Chondrocyte (in vitro differentiated cells): Measurements from ENCODE around the gene IL6R. TPM values are rescaled to one million over a fixed set of nuclear protein-coding genes. Genes with fewer than 3 reads are reported as not detected.

Experiments used
- DNase-seq: peaks from one replicate; pipeline ENCODE4 v3.0.0; 2021; ENCODE audit warnings: mixed read lengths, low spot score
- H3K27ac Mint-ChIP-seq: one replicate; pipeline ENCODE4 v1.8.0; 2021; ENCODE audit warnings: mild to moderate bottlenecking, moderate library complexity, mixed read lengths; ENCODE audit not compliant: unreplicated experiment
- H3K27me3 Mint-ChIP-seq: 2 replicates; pipeline ENCODE4 v1.8.0; 2021; ENCODE audit warnings: low read depth, mixed read lengths
- H3K36me3 Mint-ChIP-seq: 2 replicates; pipeline ENCODE4 v1.8.0; 2021; ENCODE audit warnings: low read depth, mixed read lengths
- H3K4me1 Mint-ChIP-seq: 2 replicates; pipeline ENCODE4 v1.8.0; 2021; ENCODE audit warnings: low read depth, mild to moderate bottlenecking, mixed read lengths
- H3K4me3 Mint-ChIP-seq: one replicate; pipeline ENCODE4 v1.8.0; 2021; ENCODE audit warnings: mild to moderate bottlenecking, moderate library complexity, mixed read lengths; ENCODE audit not compliant: unreplicated experiment
- H3K9me3 Mint-ChIP-seq: 2 replicates; pipeline ENCODE4 v1.8.0; 2021; ENCODE audit warnings: low read depth, mixed read lengths
- CTCF ChIP-seq: fragments of 200-600 bp; sonication (generic); IDR thresholded peaks from 2 replicates; pipeline ENCODE4 v1.5.0; 2021; ENCODE audit warnings: antibody characterized with exemption, mild to moderate bottlenecking, moderate library complexity
- total RNA-seq: library from RNA; stranded (reverse); gene quantifications from 3 replicates; pipeline ENCODE4 v1.2.1, GENCODE V29; 2021

IL6R gene
- total RNA-seq, 1 donor from 2014 or later, result 1.3 TPM

- Mint-ChIP-seq H3K36me3 (no peaks in the 10 kb centered on the region), H3K9me3 (no peaks in the 10 kb centered on the region)
- no peak for TF ChIP-seq CTCF
These were observed 31.3 kb downstream of the IL6R start for GRCh38 chr1:154436433-154436832.

GRCh38 chr1:154440036-154440804, 35.1 kb downstream of the IL6R start:
- H3K4me3 Mint-ChIP-seq, result peak overlapping the region; percentile 8
- peaks cover 2% of the 10 kb centered on the region for H3K36me3 Mint-ChIP-seq
- H3K9me3 Mint-ChIP-seq, result no peaks in the 10 kb centered on the region
- no peak overlapping the region for H3K27ac Mint-ChIP-seq
- no peaks in the 10 kb centered on the region for H3K27me3 Mint-ChIP-seq
- no peak for DNase-seq
- H3K4me1 Mint-ChIP-seq, result peaks cover 35% of the 10 kb centered on the region
- no peak for TF ChIP-seq CTCF

More at GRCh38 chr1:154436433-154436832, 31.3 kb downstream of the IL6R start:
- peaks cover 42% of the 10 kb centered on the region for H3K4me1 Mint-ChIP-seq
- H3K27me3 Mint-ChIP-seq, result no peaks in the 10 kb centered on the region
- DNase-seq, result no peak
- no peak overlapping the region for H3K4me3 Mint-ChIP-seq
- no peak overlapping the region for H3K27ac Mint-ChIP-seq

GRCh38 chr1:154441241-154441888, 36.2 kb downstream of the IL6R start:
- Mint-ChIP-seq H3K27ac (no peak overlapping the region), H3K4me1 (peaks cover 45% of the 10 kb centered on the region), H3K27me3 (no peaks in the 10 kb centered on the region), H3K9me3 (no peaks in the 10 kb centered on the region), H3K4me3 (no peak overlapping the region), H3K36me3 (peaks cover 2% of the 10 kb centered on the region)
- TF ChIP-seq CTCF, result no peak
- no peak for DNase-seq

GRCh38 chr1:154442006-154442740, 37.0 kb downstream of the IL6R start:
- Mint-ChIP-seq H3K36me3 (peaks cover 2% of the 10 kb centered on the region), H3K4me1 (peaks cover 49% of the 10 kb centered on the region), H3K27ac (peak overlapping the region; percentile 83), H3K27me3 (no peaks in the 10 kb centered on the region), H3K9me3 (no peaks in the 10 kb centered on the region), H3K4me3 (no peak overlapping the region)
- TF ChIP-seq CTCF, result peak; percentile 63
- no peak for DNase-seq
